Adipocyte (in vitro differentiated cells): ENCODE results near the gene DENND10.

Experiments
- DNase-seq: peaks from one replicate; pipeline ENCODE4 v3.0.0-alpha.2; 2015; ENCODE audit warnings: low read depth
- H3K27me3 ChIP-seq: replicated peaks from 2 replicates; pipeline ENCODE4 v1.7.0; 2013; ENCODE audit warnings: mild to moderate bottlenecking, low read length, moderate library complexity; ENCODE audit not compliant: control insufficient read depth, insufficient read depth
- H3K36me3 ChIP-seq: 2 replicates; pipeline ENCODE4 v1.7.0; 2013; ENCODE audit warnings: low read length, mild to moderate bottlenecking, moderate library complexity; ENCODE audit not compliant: control insufficient read depth, insufficient read depth, severe bottlenecking
- H3K4me1 ChIP-seq: 2 replicates; pipeline ENCODE4 v1.7.0; 2013; ENCODE audit warnings: mild to moderate bottlenecking, low read length, moderate library complexity; ENCODE audit not compliant: control insufficient read depth, insufficient read depth
- H3K4me3 ChIP-seq: 2 replicates; pipeline ENCODE4 v1.7.0; 2013; ENCODE audit warnings: mild to moderate bottlenecking, low read length, moderate library complexity
- H3K9ac ChIP-seq: 2 replicates; pipeline ENCODE4 v1.7.0; 2013; ENCODE audit warnings: mild to moderate bottlenecking, low read length, moderate library complexity
- H3K9me3 ChIP-seq: 2 replicates; pipeline ENCODE4 v1.7.0; 2013; ENCODE audit warnings: mild to moderate bottlenecking, low read length, moderate library complexity; ENCODE audit not compliant: control insufficient read depth

DENND10 gene

DNA sequence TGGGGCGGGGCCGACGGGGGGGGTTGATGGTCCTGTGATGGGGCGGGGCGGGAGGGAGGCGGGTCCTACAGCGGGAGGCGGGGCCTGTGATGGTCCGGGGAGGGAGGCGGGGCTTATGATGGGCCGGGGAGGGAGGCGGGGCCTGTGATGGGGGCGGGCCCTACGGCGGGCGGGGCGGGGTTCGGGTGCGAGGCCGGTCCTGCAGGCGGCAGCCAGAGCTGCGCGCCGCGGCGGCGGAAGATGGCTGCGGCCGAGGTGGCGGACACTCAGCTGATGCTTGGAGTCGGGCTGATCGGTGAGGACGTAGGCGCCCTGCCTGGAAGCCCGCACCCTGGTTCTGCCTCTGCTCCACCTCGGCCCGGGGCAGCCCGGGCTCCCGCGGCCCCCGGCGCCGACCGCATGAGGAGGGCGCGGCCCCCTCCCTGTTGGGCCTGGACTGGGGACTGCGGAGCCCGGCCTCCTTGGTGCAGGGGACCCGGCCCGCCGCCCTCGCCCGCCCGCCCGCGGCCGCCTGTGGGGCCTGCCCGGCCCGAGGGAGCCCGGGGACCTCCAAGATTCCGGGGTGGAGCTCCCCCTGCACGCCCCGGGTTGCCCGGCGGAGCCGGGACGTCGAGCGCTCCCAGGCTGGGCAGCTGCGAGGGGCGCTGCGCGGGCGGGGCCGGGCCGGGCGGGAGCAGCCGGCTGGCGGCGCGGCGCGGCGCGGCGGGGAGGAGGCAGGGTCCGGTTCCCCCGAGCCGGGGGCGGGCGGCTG lies at the start of gene DENND10:
Gene DENND10 (plus strand): TSS at position 211 of the 751 bp plus-strand sequence. CDS start 30 bp downstream, at position 241.
- Histone ChIP-seq H3K9me3 (no peaks in the 10 kb centered on the region), H3K27me3 (no peaks in the 10 kb centered on the region), H3K4me1 (peaks cover 21% of the 10 kb centered on the region), H3K9ac (peak within 1 kb of the TSS; percentile 93), H3K4me3 (peak within 1 kb of the TSS; percentile 92), H3K36me3 (peaks cover 11% of the 10 kb centered on the region)
- peak; percentile 95 for DNase-seq

- Histone ChIP-seq H3K4me3 (no peak overlapping the region), H3K4me1 (no peaks in the 10 kb centered on the region), H3K9ac (no peak overlapping the region), H3K9me3 (no peaks in the 10 kb centered on the region), H3K27me3 (no peaks in the 10 kb centered on the region), H3K36me3 (peaks cover 100% of the 10 kb centered on the region)
- no peak for DNase-seq
Observed at GRCh38 chr10:119055472-119055871, 48.4 kb upstream of the DENND10 start.

DNA sequence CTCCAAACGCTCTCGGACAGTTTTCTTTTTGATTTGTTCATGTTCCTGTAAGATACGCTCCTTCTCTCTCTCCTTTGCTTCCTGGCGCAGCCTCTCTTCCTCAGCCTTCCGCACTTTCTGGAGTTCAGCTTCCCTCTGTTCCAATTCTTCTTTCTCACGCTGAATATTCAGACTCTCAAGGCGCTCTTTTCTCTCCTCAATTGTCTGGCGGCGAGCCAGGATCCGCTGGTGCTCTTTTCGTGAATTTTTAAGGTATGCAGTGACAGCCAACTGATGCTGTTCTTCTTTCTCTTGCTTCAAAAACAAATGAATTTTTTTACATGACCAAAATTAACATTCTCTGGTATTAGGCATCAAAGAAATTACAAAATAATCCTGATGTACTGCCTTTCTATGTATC lies 45.9 kb upstream of the DENND10 start:
- H3K9me3 ChIP-seq: no peaks in the 10 kb centered on the region

DNA sequence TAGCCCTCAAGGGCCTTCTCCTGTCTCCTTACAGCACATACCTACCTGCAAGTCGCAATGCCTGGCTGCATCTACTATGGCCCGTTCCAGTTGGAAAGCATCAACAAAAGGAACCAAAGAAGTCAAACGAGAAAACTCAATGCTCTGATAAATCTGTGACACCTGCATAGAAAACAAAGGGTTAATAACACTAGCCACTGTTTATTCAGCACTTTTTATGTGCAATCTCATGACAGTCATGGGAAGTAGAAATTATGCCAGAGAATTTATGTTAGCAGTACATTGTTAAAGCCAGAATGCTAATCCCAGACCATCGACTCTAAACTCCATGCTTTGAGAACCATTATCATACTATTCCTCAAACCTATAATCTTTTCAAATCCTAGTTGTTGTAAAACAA lies 44.4 kb upstream of the DENND10 start:
- Histone ChIP-seq H3K4me3 (no peak overlapping the region), H3K9me3 (no peaks in the 10 kb centered on the region), H3K4me1 (no peaks in the 10 kb centered on the region), H3K9ac (no peak overlapping the region), H3K36me3 (peaks cover 100% of the 10 kb centered on the region), H3K27me3 (no peaks in the 10 kb centered on the region)
- DNase-seq: no peak

More for the DNA sequence above, 45.9 kb upstream of the DENND10 start:
- Histone ChIP-seq H3K9ac (no peak overlapping the region), H3K36me3 (peaks cover 100% of the 10 kb centered on the region), H3K4me1 (no peaks in the 10 kb centered on the region), H3K27me3 (no peaks in the 10 kb centered on the region), H3K4me3 (no peak overlapping the region)
- DNase-seq: no peak

- Histone ChIP-seq H3K9me3 (no peaks in the 10 kb centered on the region), H3K9ac (no peak overlapping the region), H3K4me1 (no peaks in the 10 kb centered on the region), H3K36me3 (peaks cover 100% of the 10 kb centered on the region), H3K27me3 (no peaks in the 10 kb centered on the region), H3K4me3 (no peak overlapping the region)
- DNase-seq: no peak
Observed at GRCh38 chr10:119060107-119060506, 43.8 kb upstream of the DENND10 start.

GRCh38 chr10:119061352-119061751 lies 42.6 kb upstream of the DENND10 start:
- no peak overlapping the region for H3K4me3 ChIP-seq
- DNase-seq: no peak
- peaks cover 99% of the 10 kb centered on the region for H3K36me3 ChIP-seq
- H3K27me3 ChIP-seq: no peaks in the 10 kb centered on the region
- H3K9me3 ChIP-seq: no peaks in the 10 kb centered on the region
- no peak overlapping the region for H3K9ac ChIP-seq
- H3K4me1 ChIP-seq: no peaks in the 10 kb centered on the region

GRCh38 chr10:119061926-119062325 lies 42.0 kb upstream of the DENND10 start:
- no peak for DNase-seq
- H3K36me3 ChIP-seq: peaks cover 98% of the 10 kb centered on the region
- H3K9me3 ChIP-seq: no peaks in the 10 kb centered on the region
- no peaks in the 10 kb centered on the region for H3K27me3 ChIP-seq
- no peak overlapping the region for H3K4me3 ChIP-seq
- no peaks in the 10 kb centered on the region for H3K4me1 ChIP-seq
- H3K9ac ChIP-seq: no peak overlapping the region

GRCh38 chr10:119070395-119071165 lies 33.3 kb upstream of the DENND10 start:
- no peak for DNase-seq
- peaks cover 78% of the 10 kb centered on the region for H3K36me3 ChIP-seq
- no peak overlapping the region for H3K9ac ChIP-seq
- no peaks in the 10 kb centered on the region for H3K27me3 ChIP-seq
- no peaks in the 10 kb centered on the region for H3K9me3 ChIP-seq
- H3K4me1 ChIP-seq: peaks cover 25% of the 10 kb centered on the region
- no peak overlapping the region for H3K4me3 ChIP-seq

GRCh38 chr10:119073584-119073983 lies 30.3 kb upstream of the DENND10 start:
- H3K9ac ChIP-seq: peak overlapping the region; percentile 36
- no peaks in the 10 kb centered on the region for H3K9me3 ChIP-seq
- peaks cover 50% of the 10 kb centered on the region for H3K36me3 ChIP-seq
- DNase-seq: no peak
- no peak overlapping the region for H3K4me3 ChIP-seq
- H3K4me1 ChIP-seq: peaks cover 47% of the 10 kb centered on the region
- no peaks in the 10 kb centered on the region for H3K27me3 ChIP-seq

DNA sequence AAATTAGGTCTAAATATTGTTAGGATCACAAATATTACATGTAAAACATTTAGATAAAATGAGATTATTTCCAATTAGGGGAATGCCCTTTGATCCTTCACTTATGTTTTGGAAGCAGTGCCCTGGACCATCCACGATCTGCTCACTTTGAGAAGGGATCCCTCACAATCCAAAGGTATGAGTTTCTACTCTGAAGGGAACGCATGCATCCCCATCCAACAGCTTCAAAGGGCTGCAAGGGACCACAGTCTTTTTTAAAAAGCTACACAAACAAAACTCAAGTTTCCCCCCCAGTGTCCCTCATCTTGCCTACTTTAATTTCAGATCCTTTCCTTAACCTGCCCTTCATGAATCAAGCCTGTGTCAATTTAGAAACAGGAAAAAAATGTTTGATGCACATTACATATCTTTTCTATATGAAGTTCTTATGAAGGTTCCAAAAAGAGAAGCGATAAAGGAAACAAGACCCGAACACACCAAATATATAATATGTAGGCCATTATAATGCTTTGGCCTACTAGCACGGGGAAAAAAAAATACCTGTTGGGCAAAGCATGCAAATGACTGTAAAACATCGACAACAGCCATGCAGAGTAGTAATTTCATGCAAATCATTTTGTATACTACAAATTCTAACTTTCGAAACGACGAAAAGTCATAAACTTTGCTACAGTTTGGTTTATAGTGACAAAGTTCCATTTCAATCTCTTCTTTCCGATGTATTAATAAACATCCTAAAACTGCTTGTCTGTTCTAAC lies 25.3 kb upstream of the DENND10 start:
- H3K9ac ChIP-seq: peak overlapping the region; percentile 100
- peaks cover 1% of the 10 kb centered on the region for H3K36me3 ChIP-seq
- H3K4me1 ChIP-seq: peaks cover 37% of the 10 kb centered on the region
- H3K27me3 ChIP-seq: no peaks in the 10 kb centered on the region
- H3K4me3 ChIP-seq: peak overlapping the region; percentile 85
- peak; percentile 23 for DNase-seq
- no peaks in the 10 kb centered on the region for H3K9me3 ChIP-seq
